Neural crest cell (in vitro differentiated cells): Measurements from ENCODE around the gene TMEM125. TPM values are rescaled to one million over a fixed set of nuclear protein-coding genes. Genes with fewer than 3 reads are reported as not detected.
A peak's percentile ranks its signal among the peaks of the same experiment; 100 is the strongest.

ENCODE experiments used
- DNase-seq: peaks from one replicate; pipeline ENCODE4 v3.0.0; 2021; ENCODE audit warnings: low read depth, mixed read lengths, low spot score
- H3K27ac Mint-ChIP-seq: one replicate; pipeline ENCODE4 v1.8.0; 2021; ENCODE audit warnings: mild to moderate bottlenecking, mixed read lengths; ENCODE audit not compliant: unreplicated experiment
- H3K27me3 Mint-ChIP-seq: 2 replicates; pipeline ENCODE4 v1.8.0; 2021; ENCODE audit warnings: low read depth, mild to moderate bottlenecking, mixed read lengths
- H3K36me3 Mint-ChIP-seq: 2 replicates; pipeline ENCODE4 v1.8.0; 2021; ENCODE audit warnings: low read depth, mild to moderate bottlenecking, mixed read lengths
- H3K4me1 Mint-ChIP-seq: 2 replicates; pipeline ENCODE4 v1.8.0; 2021; ENCODE audit warnings: mixed read lengths
- H3K4me3 Mint-ChIP-seq: one replicate; pipeline ENCODE4 v1.8.0; 2021; ENCODE audit warnings: mild to moderate bottlenecking, mixed read lengths
- H3K9me3 Mint-ChIP-seq: 2 replicates; pipeline ENCODE4 v1.8.0; 2021; ENCODE audit warnings: mixed read lengths
- total RNA-seq: library from RNA; stranded (reverse); gene quantifications from 2 replicates; pipeline ENCODE4 v1.2.1, GENCODE V29; 2021
- TF ChIP-seq, protein P1 (sequence below): fragments of 200-600 bp; sonication (generic); conservative IDR thresholded peaks from 2 replicates; pipeline ENCODE4 v1.5.0; 2021; ENCODE audit warnings: antibody characterized with exemption, mild to moderate bottlenecking

TMEM125 gene
- total RNA-seq, 1 donor from 2014 or later: 0.14 TPM

DNA sequence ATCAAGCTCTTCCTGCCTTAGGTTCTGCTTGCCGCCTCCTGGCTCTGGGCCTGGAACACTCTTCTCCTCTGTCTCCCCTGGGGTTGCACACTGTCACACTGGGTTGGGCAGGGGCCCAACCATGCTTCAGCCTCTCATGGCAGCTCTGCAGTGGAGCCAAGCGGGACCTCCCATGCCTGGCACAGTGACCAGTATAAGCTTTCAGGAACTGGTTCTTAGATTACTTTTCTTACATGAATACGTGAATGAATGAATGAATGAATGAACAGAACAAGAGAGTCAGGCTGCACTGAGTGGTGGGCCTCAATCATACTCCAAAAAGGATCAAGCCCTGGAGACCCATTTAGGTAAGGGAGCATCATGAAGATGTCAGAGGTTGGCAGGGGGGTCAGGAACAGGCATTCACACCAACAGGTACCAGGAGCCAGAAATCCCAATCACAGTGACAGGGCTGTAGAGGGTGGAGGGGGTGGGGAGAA lies 30.8 kb upstream of the TMEM125 start:
- H3K4me1 Mint-ChIP-seq: peaks cover 12% of the 10 kb centered on the region
- H3K27me3 Mint-ChIP-seq: no peaks in the 10 kb centered on the region
- no peak for DNase-seq
- H3K36me3 Mint-ChIP-seq: peaks cover 4% of the 10 kb centered on the region
- TF ChIP-seq, protein P1, sequence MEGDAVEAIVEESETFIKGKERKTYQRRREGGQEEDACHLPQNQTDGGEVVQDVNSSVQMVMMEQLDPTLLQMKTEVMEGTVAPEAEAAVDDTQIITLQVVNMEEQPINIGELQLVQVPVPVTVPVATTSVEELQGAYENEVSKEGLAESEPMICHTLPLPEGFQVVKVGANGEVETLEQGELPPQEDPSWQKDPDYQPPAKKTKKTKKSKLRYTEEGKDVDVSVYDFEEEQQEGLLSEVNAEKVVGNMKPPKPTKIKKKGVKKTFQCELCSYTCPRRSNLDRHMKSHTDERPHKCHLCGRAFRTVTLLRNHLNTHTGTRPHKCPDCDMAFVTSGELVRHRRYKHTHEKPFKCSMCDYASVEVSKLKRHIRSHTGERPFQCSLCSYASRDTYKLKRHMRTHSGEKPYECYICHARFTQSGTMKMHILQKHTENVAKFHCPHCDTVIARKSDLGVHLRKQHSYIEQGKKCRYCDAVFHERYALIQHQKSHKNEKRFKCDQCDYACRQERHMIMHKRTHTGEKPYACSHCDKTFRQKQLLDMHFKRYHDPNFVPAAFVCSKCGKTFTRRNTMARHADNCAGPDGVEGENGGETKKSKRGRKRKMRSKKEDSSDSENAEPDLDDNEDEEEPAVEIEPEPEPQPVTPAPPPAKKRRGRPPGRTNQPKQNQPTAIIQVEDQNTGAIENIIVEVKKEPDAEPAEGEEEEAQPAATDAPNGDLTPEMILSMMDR: no peak
- H3K4me3 Mint-ChIP-seq: no peak overlapping the region
- no peak overlapping the region for H3K27ac Mint-ChIP-seq
- H3K9me3 Mint-ChIP-seq: peaks cover 7% of the 10 kb centered on the region

DNA sequence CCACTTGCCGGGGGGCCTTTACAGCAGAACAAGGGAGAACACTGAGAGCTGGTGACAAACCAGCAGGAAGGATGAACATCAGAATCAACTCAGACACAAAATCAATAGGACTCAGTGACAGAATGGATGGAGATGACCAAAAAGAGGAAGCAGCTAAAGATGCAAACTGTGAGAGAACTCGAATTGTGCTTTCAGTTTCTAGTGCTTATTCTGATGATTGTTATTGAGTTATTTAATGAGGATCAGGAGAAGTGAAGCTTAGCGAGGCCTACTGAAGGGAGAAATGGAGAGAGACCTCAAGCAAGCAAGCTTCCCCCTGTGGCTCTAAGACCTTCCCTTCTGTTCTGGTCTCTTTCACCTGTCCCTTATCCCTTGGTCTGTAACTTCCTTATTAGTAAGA lies 30.3 kb upstream of the TMEM125 start:
- no peak for DNase-seq
- no peak overlapping the region for H3K4me3 Mint-ChIP-seq
- peaks cover 12% of the 10 kb centered on the region for H3K4me1 Mint-ChIP-seq
- no peaks in the 10 kb centered on the region for H3K27me3 Mint-ChIP-seq
- H3K36me3 Mint-ChIP-seq: peaks cover 4% of the 10 kb centered on the region
- no peak overlapping the region for H3K27ac Mint-ChIP-seq
- TF ChIP-seq, protein P1: no peak
- H3K9me3 Mint-ChIP-seq: peaks cover 7% of the 10 kb centered on the region

DNA sequence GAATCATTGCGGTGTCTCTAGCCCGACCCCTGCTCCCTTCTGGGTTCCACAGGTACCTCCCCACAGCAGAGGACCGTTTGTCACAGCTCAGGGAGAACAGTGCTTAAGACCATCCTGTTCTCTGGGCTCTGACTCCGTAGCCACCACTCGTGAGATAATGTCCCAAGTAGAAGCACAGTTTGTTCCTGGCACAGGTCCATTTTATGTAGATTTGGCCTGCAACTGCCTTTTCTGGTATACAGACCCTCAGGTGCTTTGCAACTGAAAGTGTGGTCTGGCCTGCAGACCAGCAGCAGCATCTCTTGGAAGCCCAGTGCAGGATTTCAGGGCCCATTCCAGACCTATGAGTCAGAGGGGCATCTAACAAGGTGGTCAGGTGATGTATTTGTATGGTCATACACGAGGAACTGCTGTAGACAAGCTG lies 28.4 kb upstream of the TMEM125 start:
- Mint-ChIP-seq H3K27ac (no peak overlapping the region), H3K9me3 (peaks cover 12% of the 10 kb centered on the region), H3K4me3 (no peak overlapping the region), H3K27me3 (no peaks in the 10 kb centered on the region), H3K36me3 (peaks cover 7% of the 10 kb centered on the region), H3K4me1 (peaks cover 12% of the 10 kb centered on the region)
- TF ChIP-seq, protein P1: no peak
- no peak for DNase-seq

DNA sequence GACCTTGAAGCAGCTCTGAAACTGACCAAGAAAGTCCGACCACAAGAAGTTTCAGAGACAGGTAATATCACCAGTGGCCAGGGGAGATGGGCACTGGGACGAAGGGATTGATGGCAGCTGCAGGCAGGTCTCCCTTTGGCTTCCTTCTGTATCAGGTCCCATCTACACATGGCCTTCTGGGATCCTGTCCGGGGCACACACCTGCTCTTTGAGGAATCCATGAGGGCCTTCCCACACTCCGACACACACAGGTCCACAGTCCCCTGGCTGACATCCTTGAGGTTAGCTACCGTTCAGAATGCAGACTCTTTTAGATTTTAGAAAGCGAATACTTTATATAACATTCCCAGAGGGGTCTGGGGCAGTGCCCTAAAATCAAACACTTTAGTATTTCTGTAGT lies 26.5 kb upstream of the TMEM125 start:
- H3K27me3 Mint-ChIP-seq: no peaks in the 10 kb centered on the region
- H3K27ac Mint-ChIP-seq: peak overlapping the region; percentile 53
- H3K36me3 Mint-ChIP-seq: peaks cover 13% of the 10 kb centered on the region
- TF ChIP-seq, protein P1: no peak
- H3K9me3 Mint-ChIP-seq: peaks cover 23% of the 10 kb centered on the region
- H3K4me3 Mint-ChIP-seq: no peak overlapping the region
- H3K4me1 Mint-ChIP-seq: peaks cover 7% of the 10 kb centered on the region
- no peak for DNase-seq

DNA sequence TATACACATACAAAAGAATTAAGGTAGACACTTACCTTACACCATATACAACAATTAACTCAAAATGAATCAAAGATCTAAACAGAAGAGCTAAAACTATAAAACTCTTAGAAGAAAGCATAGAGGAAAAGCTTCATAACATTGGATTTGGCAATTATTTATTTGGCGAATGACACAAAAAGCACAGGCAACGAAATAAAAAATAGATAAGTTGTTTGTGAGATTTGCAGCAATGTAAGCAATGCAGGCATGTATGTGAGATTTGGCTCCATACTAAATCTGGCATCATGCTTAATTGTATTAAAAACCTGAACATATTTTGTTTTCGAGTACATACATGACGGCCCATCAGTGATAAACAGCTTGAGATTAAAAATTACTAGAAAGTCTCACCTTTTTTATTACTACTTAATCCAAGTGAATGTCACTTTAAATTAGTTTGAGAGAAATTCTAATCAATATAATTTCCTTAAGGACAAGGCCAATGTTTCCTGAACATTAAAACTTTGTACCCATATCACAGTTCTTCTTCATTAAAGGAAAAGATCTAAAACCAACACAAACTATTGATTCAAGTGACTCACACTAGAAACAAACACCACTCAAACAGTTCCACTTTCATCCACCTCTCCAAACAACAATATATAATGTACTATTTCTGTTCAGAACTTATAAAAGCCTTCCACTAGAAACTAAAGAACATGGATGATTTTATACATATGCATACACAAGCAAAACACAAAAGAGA lies 23.1 kb upstream of the TMEM125 start:
- peaks cover 5% of the 10 kb centered on the region for H3K4me1 Mint-ChIP-seq
- DNase-seq: no peak
- no peaks in the 10 kb centered on the region for H3K27me3 Mint-ChIP-seq
- TF ChIP-seq, protein P1: no peak
- peaks cover 23% of the 10 kb centered on the region for H3K9me3 Mint-ChIP-seq
- H3K36me3 Mint-ChIP-seq: peaks cover 9% of the 10 kb centered on the region
- no peak overlapping the region for H3K27ac Mint-ChIP-seq
- no peak overlapping the region for H3K4me3 Mint-ChIP-seq
